KOPT-K1 (cell line): ENCODE data around the gene DNAJC30.
"Not testable (repeated sequence)": the region's sequence is repeated elsewhere in the genome, so short reads cannot be mapped to it uniquely, and the experiment has no call there.

ENCODE experiments used
- H3K27ac ChIP-seq: fragments of 200-600 bp; sonication (generic); 2 replicates; pipeline ENCODE4 v1.5.1; 2016; ENCODE audit warnings: antibody characterized with exemption, mild to moderate bottlenecking, low read depth, low read length; ENCODE audit not compliant: poor library complexity, severe bottlenecking
- H3K36me3 ChIP-seq: fragments of 200-600 bp; sonication (generic); 2 replicates; pipeline ENCODE4 v1.5.1; 2017; ENCODE audit warnings: antibody characterized with exemption, mild to moderate bottlenecking, low read length, moderate library complexity; ENCODE audit not compliant: insufficient read depth
- H3K9me3 ChIP-seq: fragments of 200-600 bp; sonication (generic); 2 replicates; pipeline ENCODE4 v1.5.1; 2017; ENCODE audit warnings: antibody characterized with exemption, low read length, mild to moderate bottlenecking; ENCODE audit not compliant: insufficient read depth, poor library complexity, severe bottlenecking

The DNAJC30 gene

GRCh38 chr7:73678862-73679261 lies 4.4 kb downstream of the DNAJC30 start:
- no peaks in the 10 kb centered on the region for H3K9me3 ChIP-seq
- no peak overlapping the region for H3K27ac ChIP-seq
- peaks cover 20% of the 10 kb centered on the region; the same call in 1 of the 2 replicates for H3K36me3 ChIP-seq

GRCh38 chr7:73676062-73676461 lies 7.2 kb downstream of the DNAJC30 start:
- not testable (repeated sequence) for H3K27ac ChIP-seq

GRCh38 chr7:73674468-73675124 lies 8.7 kb downstream of the DNAJC30 start:
- H3K27ac ChIP-seq = no peak overlapping the region
- no peaks in the 10 kb centered on the region for H3K9me3 ChIP-seq
- peaks cover 18% of the 10 kb centered on the region; the same call in 1 of the 2 replicates for H3K36me3 ChIP-seq

More at GRCh38 chr7:73676062-73676461, 7.2 kb downstream of the DNAJC30 start:
- H3K36me3 ChIP-seq = peaks cover 20% of the 10 kb centered on the region; the same call in 1 of the 2 replicates
- H3K9me3 ChIP-seq = not testable (repeated sequence)

- no peaks in the 10 kb centered on the region for H3K9me3 ChIP-seq
- no peak overlapping the region for H3K27ac ChIP-seq
- no peaks in the 10 kb centered on the region for H3K36me3 ChIP-seq
Measured at GRCh38 chr7:73671857-73672445, 11.3 kb downstream of the DNAJC30 start.

GRCh38 chr7:73671322-73671661 lies 12.0 kb downstream of the DNAJC30 start:
- no peaks in the 10 kb centered on the region for H3K9me3 ChIP-seq
- H3K36me3 ChIP-seq = no peaks in the 10 kb centered on the region

GRCh38 chr7:73669858-73670385 lies 13.3 kb downstream of the DNAJC30 start:
- no peak overlapping the region for H3K27ac ChIP-seq
- H3K36me3 ChIP-seq = no peaks in the 10 kb centered on the region
- H3K9me3 ChIP-seq = no peaks in the 10 kb centered on the region

More at GRCh38 chr7:73671322-73671661, 12.0 kb downstream of the DNAJC30 start:
- H3K27ac ChIP-seq = no peak overlapping the region

GRCh38 chr7:73669288-73669701 lies 14.0 kb downstream of the DNAJC30 start:
- H3K36me3 ChIP-seq = no peaks in the 10 kb centered on the region
- H3K27ac ChIP-seq = no peak overlapping the region

GRCh38 chr7:73668886-73669230 lies 14.4 kb downstream of the DNAJC30 start:
- Histone ChIP-seq H3K27ac (no peak overlapping the region), H3K36me3 (no peaks in the 10 kb centered on the region), H3K9me3 (no peaks in the 10 kb centered on the region)

More at GRCh38 chr7:73669288-73669701, 14.0 kb downstream of the DNAJC30 start:
- H3K9me3 ChIP-seq = no peaks in the 10 kb centered on the region

GRCh38 chr7:73668103-73668885 lies 15.0 kb downstream of the DNAJC30 start:
- peaks cover 3% of the 10 kb centered on the region for H3K9me3 ChIP-seq
- H3K27ac ChIP-seq = no peak overlapping the region
- H3K36me3 ChIP-seq = no peaks in the 10 kb centered on the region

- H3K36me3 ChIP-seq = no peaks in the 10 kb centered on the region
- no peak within 1 kb of the TSS for H3K27ac ChIP-seq
- peaks cover 11% of the 10 kb centered on the region for H3K9me3 ChIP-seq
Measured at GRCh38 chr7:73667344-73668102, 15.7 kb downstream of the DNAJC30 start, which contains the start of gene VPS37D. TSS of gene VPS37D (plus strand) at chr7:73667831. CDS start at chr7:73667959, 128 bp downstream.

- Histone ChIP-seq H3K9me3 (peaks cover 12% of the 10 kb centered on the region), H3K36me3 (no peaks in the 10 kb centered on the region)
Measured at GRCh38 chr7:73663033-73663432, 20.2 kb downstream of the DNAJC30 start.

GRCh38 chr7:73660594-73660993 lies 22.7 kb downstream of the DNAJC30 start:
- H3K9me3 ChIP-seq = peaks cover 12% of the 10 kb centered on the region
- not testable (repeated sequence) for H3K27ac ChIP-seq, H3K36me3 ChIP-seq

More at GRCh38 chr7:73663033-73663432, 20.2 kb downstream of the DNAJC30 start:
- H3K27ac ChIP-seq = no peak overlapping the region

GRCh38 chr7:73659983-73660382 lies 23.3 kb downstream of the DNAJC30 start:
- Histone ChIP-seq H3K27ac (no peak overlapping the region), H3K36me3 (no peaks in the 10 kb centered on the region), H3K9me3 (peaks cover 12% of the 10 kb centered on the region)

GRCh38 chr7:73655309-73655708 lies 27.9 kb downstream of the DNAJC30 start:
- H3K36me3 ChIP-seq, H3K27ac ChIP-seq, H3K9me3 ChIP-seq: not testable (repeated sequence)
